Measurements from ENCODE around the gene THAP3.

The THAP3 gene

GRCh38 chr1:6673816-6674398, 49.2 kb downstream of the THAP3 start:
- no peak for DNase-seq (ENCODE audit: low read depth in 2 of 2)

- DNase-seq (ENCODE audit: low read depth in 2 of 2) = no peak
Measured at GRCh38 chr1:6674771-6675170, 50.1 kb downstream of the THAP3 start.

- DNase-seq (ENCODE audit: low read depth in 2 of 2) = no peak
Measured at GRCh38 chr1:6675941-6676340, 51.3 kb downstream of the THAP3 start.
